GM12878 (cell line): ENCODE measurements around the gene GLS. TPM values are rescaled to one million over a fixed set of nuclear protein-coding genes. Genes with fewer than 3 reads are reported as not detected.

ENCODE experiments used
- ATAC-seq: fragments of 200-7000 bp; cut with Tn5 transposase; 3 replicates; pipeline ENCODE4 v1.9.1; 2020; ENCODE audit warnings: mild to moderate bottlenecking, moderate library complexity
- BruUV-seq: library from RNA; stranded (reverse); fragments of 400-500 nt; replicated peaks from 2 replicates; lab custom pipeline; 2021; lab: Mats Ljungman, UMichigan
- CTCF ChIA-PET: fragments of 300-600 bp; sonication (Branson Sonifier 250); formaldehyde crosslinking; extraction: SDS; loops from one replicate; lab custom pipeline; 2021; ENCODE audit warnings: inconsistent platforms; lab: Yijun Ruan, JAX
- POLR2A ChIA-PET: fragments of 350-600 bp; formaldehyde crosslinking; extraction: SDS; loops from one replicate; lab custom pipeline; 2021; ENCODE audit warnings: inconsistent platforms; lab: Charles Lee
- RAD21 ChIA-PET: fragments of 300-600 bp; sonication (Branson Sonifier 250); formaldehyde crosslinking; loops from one replicate; lab custom pipeline; 2023; ENCODE audit warnings: antibody characterized with exemption; ENCODE audit not compliant: unreplicated experiment; lab: Charles Lee
- SMC1A ChIA-PET: fragments of 300-600 bp; sonication (Branson Sonifier 250); formaldehyde crosslinking; loops from one replicate; lab custom pipeline; 2023; ENCODE audit not compliant: unreplicated experiment, uncharacterized antibody; lab: Charles Lee
- DNase-seq: peaks from one replicate; pipeline ENCODE4 v3.0.0-alpha.2; 2011; ENCODE audit warnings: low read depth, low spot score
- FAIRE-seq: peaks from 3 replicates; lab custom pipeline; 2011; peaks lifted over from hg19 to GRCh38; lab: Jason Lieb, UNC
- H2AFZ ChIP-seq: 2 replicates; pipeline ENCODE4 v1.6.0; 2011; ENCODE audit warnings: low read depth, low read length, control low read depth; ENCODE audit not compliant: control insufficient read depth
- H3K27ac ChIP-seq: 2 replicates; pipeline ENCODE4 v1.5.1; 2011; ENCODE audit warnings: control low read depth; ENCODE audit not compliant: control insufficient read depth, insufficient read depth
- H3K27me3 ChIP-seq, 2 experiments: replicated peaks in 1 of 2; 2 replicates each; pipeline versions ENCODE4 v1.6.0 to v1.6.1; 2011; ENCODE audit warnings: low read length in 1 of 2; ENCODE audit not compliant: control insufficient read depth in 2 of 2, insufficient read depth in 2 of 2
- H3K36me3 ChIP-seq, 2 experiments: 2 replicates each; pipeline ENCODE4 v1.5.1; 2011; ENCODE audit warnings: low read length in 1 of 2; ENCODE audit not compliant: control insufficient read depth in 2 of 2, insufficient read depth in 2 of 2
- H3K4me1 ChIP-seq: 2 replicates; pipeline ENCODE4 v1.6.1; 2011; ENCODE audit warnings: mild to moderate bottlenecking, low read length, moderate library complexity, mixed read lengths; ENCODE audit not compliant: control insufficient read depth, insufficient read depth
- H3K4me2 ChIP-seq: 2 replicates; pipeline ENCODE4 v1.6.0; 2011; ENCODE audit warnings: control low read depth; ENCODE audit not compliant: control insufficient read depth, insufficient read depth
- H3K4me3 ChIP-seq: fragments of 200-600 bp; sonication (generic); 2 replicates; pipeline ENCODE4 v1.5.1; 2016
- H3K79me2 ChIP-seq: 2 replicates; pipeline ENCODE4 v1.6.0; 2011; ENCODE audit warnings: low read length; ENCODE audit not compliant: control insufficient read depth, insufficient read depth
- H3K9ac ChIP-seq: 2 replicates; pipeline ENCODE4 v1.8.0; 2011; ENCODE audit warnings: low read length, control low read depth, mixed read lengths; ENCODE audit not compliant: control insufficient read depth, insufficient read depth
- H3K9me3 ChIP-seq: replicated peaks from 3 replicates; pipeline ENCODE4 v1.5.1; 2011; ENCODE audit warnings: mild to moderate bottlenecking, low read length; ENCODE audit not compliant: control insufficient read depth, insufficient read depth
- H4K20me1 ChIP-seq: 2 replicates; pipeline ENCODE4 v1.6.0; 2011; ENCODE audit not compliant: control insufficient read depth, insufficient read depth
- ETV6 ChIP-seq, 2 experiments: fragments of 450-650 bp in 1 of 2; IDR thresholded peaks in 1 of 2; conservative IDR thresholded peaks in 1 of 2; 2 replicates each; pipeline ENCODE4 v1.6.1; 2014; ENCODE audit warnings: antibody characterized with exemption in 1 of 2, borderline replicate concordance in 1 of 2, low read depth in 1 of 2, mild to moderate bottlenecking in 1 of 2, moderate library complexity in 1 of 2
- PML ChIP-seq: IDR thresholded peaks from 2 replicates; pipeline ENCODE4 v1.6.1; 2012; ENCODE audit warnings: low read length, inconsistent platforms
- POU2F2 ChIP-seq: IDR thresholded peaks from 3 replicates; pipeline ENCODE4 v1.6.1; 2011; ENCODE audit warnings: low read depth, mild to moderate bottlenecking, low read length, borderline replicate concordance
- RFX5 ChIP-seq: IDR thresholded peaks from 2 replicates; pipeline ENCODE4 v1.6.1; 2011; ENCODE audit warnings: low read depth, low read length, improper control_type of control experiment
- TBL1XR1 ChIP-seq: IDR thresholded peaks from 2 replicates; pipeline ENCODE4 v1.6.1; 2012; ENCODE audit warnings: low read depth, low read length, improper control_type of control experiment
- YBX1 ChIP-seq: fragments of 450-650 bp; IDR thresholded peaks from 2 replicates; pipeline ENCODE4 v1.6.1; 2016; ENCODE audit warnings: antibody characterized with exemption
- WGBS: methylation state at CpG from one replicate; pipeline ENCODE4 v1.1.6; 2016; ENCODE audit warnings: low lambda C conversion rate; ENCODE audit not compliant: insufficient replicate concordance, insufficient coverage; ENCODE audit errors: missing lambda C conversion rate; 5-methylcytosine and 5-hydroxymethylcytosine counted together
- in situ Hi-C: fragments of 300-500 bp; cut with MboI; formaldehyde crosslinking; loops from 9 replicates; pipeline ENCODE4 v1.14.3; 2018; ENCODE audit warnings: mixed read lengths
- intact Hi-C: fragments of 100-400 bp; cut with micrococcal nuclease; formaldehyde crosslinking; loops from one replicate; pipeline ENCODE4 v1.14.2; 2022; ENCODE audit not compliant: unreplicated experiment
- polyA plus RNA-seq, 11 experiments: library from polyadenylated mRNA; depleted of rRNA in 4 of 11; unstranded in 6 of 11; stranded (reverse) in 5 of 11; fragments of >200 nt; fragmentation: Nextera tagmentation in 4 of 11; fragmentation: Illumina TruSeq in 1 of 11; extraction: Ambion mirVana in 4 of 11; extraction: Trizol in 1 of 11; gene quantifications; 1 replicate in 1 of 11; 2 replicates in 10 of 11; pipeline versions ENCODE4 v1.2.1 to v1.2.3, GENCODE V29; 2011 to 2016; ENCODE audit warnings: inconsistent platforms in 2 of 11, missing spikeins in 2 of 11, low read depth in 1 of 11
- total RNA-seq, 4 experiments: library from RNA; depleted of rRNA in 3 of 4; stranded (reverse); fragments of >200 nt in 3 of 4; fragmentation: Illumina TruSeq in 1 of 4; extraction: Trizol in 1 of 4; gene quantifications; 2 replicates each; pipeline versions ENCODE4 v1.2.1 to v1.2.3, GENCODE V29; 2013 to 2021
- TF ChIP-seq, protein P1 (sequence below): IDR thresholded peaks from 2 replicates; pipeline ENCODE4 v1.6.1; 2011; ENCODE audit warnings: borderline replicate concordance, low read depth, mild to moderate bottlenecking, moderate library complexity, mixed read lengths, low read length; ENCODE audit not compliant: insufficient read depth; ENCODE audit errors: extremely low read length
- TF ChIP-seq, protein P2 (sequence below): fragments of 450-650 bp; formaldehyde crosslinking; IDR thresholded peaks from 2 replicates; pipeline ENCODE4 v1.5.0; 2022; ENCODE audit warnings: mild to moderate bottlenecking, missing genetic modification characterization
- TF ChIP-seq, protein P3 (sequence below): IDR thresholded peaks from 2 replicates; pipeline ENCODE4 v1.6.1; 2012; ENCODE audit warnings: mild to moderate bottlenecking, low read depth, low read length
- TF ChIP-seq, protein P4 (sequence below): fragments of 450-650 bp; IDR thresholded peaks from 2 replicates; pipeline ENCODE4 v1.6.1; 2017; ENCODE audit warnings: mild to moderate bottlenecking, low read depth, inconsistent platforms; ENCODE audit not compliant: poor library complexity, severe bottlenecking
- TF ChIP-seq, protein P5 (sequence below): IDR thresholded peaks from 2 replicates; pipeline ENCODE4 v1.6.1; 2012; ENCODE audit warnings: low read depth, low read length, improper control_type of control experiment

GLS gene
- total and polyA plus RNA-seq, 10 of the 15 experiments (the other 5 are each of a cell fraction or from before 2014, with no cell fraction given): 15.7 to 145 (median 70.8) TPM

DNA sequence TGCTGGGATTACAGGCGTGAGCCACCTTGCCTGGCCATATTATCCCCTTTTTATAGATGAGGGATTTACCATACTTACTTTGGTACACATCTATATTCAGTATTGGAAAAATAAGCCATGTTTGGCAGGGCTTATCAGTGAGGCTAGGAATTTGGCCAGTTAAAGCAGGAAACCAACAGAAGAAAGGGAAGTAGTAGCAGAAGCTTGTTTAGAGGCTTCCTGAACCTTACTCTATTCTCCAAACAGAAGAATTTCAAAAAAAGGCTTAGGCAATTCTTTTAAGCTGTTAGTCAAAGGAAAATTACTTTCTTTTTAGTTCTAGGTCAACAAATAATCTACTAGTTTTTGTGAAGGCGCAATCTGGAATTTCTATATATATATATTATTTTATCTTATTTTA is 3.2 kb upstream of the GLS start:
- H4K20me1 ChIP-seq: no peaks in the 10 kb centered on the region
- peaks cover 6% of the 10 kb centered on the region; the same call in 1 of the 2 replicates for H3K4me1 ChIP-seq
- H3K9me3 ChIP-seq: no peaks in the 10 kb centered on the region; the same call in 2 of the 3 replicates
- ChIA-PET CTCF (interaction anchor here (0.9 to 1.6 kb wide), 4 partner anchors 15 to 97 kb away, joined by 3 to 4 read pairs (median 4); no protein-coding TSS in a partner anchor), SMC1A (interaction anchor here (1.1 to 3.1 kb wide), 5 partner anchors 11 to 169 kb away, joined by 3 to 14 read pairs (median 4); no protein-coding TSS in a partner anchor), RAD21 (interaction anchor here (1.1 to 1.4 kb wide), 2 partner anchors 27 to 175 kb away, joined by 3 to 4 read pairs; no protein-coding TSS in a partner anchor), POLR2A (interaction anchor here (0.6 to 0.7 kb wide), 2 partner anchors 67 to 660 kb away, joined by 3 read pairs; no protein-coding TSS in a partner anchor)
- no peak overlapping the region for H3K4me2 ChIP-seq
- peaks cover 24% of the 10 kb centered on the region for H3K79me2 ChIP-seq
- BruUV-seq: no TSS peak
- H3K9ac ChIP-seq: no peak overlapping the region
- in situ Hi-C loops: loop anchor here (25.0 kb wide), 1 partner anchor 785 kb away; no protein-coding TSS in a partner anchor
- ATAC-seq: no peak
- no peak for FAIRE-seq
- no peak overlapping the region for H3K27ac ChIP-seq
- 95% methylated on average over 2 of the region's 2 CpGs for WGBS
- no peaks in the 10 kb centered on the region for H3K36me3 ChIP-seq
- H3K27me3 ChIP-seq: no peaks in the 10 kb centered on the region
- DNase-seq: no peak
- no peak overlapping the region for H3K4me3 ChIP-seq
- intact Hi-C loops: no loop called here
- no peak overlapping the region for H2AFZ ChIP-seq
- TF ChIP-seq TBL1XR1 (no peak), ETV6 (conservative IDR thresholded peaks at IDR 0.05 in 1 of 2, IDR thresholded peaks at IDR 0.05 in 1 of 2; ENCODE audit: borderline replicate concordance in 1 of 2, low read depth in 1 of 2) (no peak), POU2F2 (no peak), RFX5 (no peak), PML (no peak), YBX1 (no peak)
- TF ChIP-seq, protein P1, sequence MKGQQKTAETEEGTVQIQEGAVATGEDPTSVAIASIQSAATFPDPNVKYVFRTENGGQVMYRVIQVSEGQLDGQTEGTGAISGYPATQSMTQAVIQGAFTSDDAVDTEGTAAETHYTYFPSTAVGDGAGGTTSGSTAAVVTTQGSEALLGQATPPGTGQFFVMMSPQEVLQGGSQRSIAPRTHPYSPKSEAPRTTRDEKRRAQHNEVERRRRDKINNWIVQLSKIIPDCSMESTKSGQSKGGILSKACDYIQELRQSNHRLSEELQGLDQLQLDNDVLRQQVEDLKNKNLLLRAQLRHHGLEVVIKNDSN: no peak
- TF ChIP-seq, protein P2, sequence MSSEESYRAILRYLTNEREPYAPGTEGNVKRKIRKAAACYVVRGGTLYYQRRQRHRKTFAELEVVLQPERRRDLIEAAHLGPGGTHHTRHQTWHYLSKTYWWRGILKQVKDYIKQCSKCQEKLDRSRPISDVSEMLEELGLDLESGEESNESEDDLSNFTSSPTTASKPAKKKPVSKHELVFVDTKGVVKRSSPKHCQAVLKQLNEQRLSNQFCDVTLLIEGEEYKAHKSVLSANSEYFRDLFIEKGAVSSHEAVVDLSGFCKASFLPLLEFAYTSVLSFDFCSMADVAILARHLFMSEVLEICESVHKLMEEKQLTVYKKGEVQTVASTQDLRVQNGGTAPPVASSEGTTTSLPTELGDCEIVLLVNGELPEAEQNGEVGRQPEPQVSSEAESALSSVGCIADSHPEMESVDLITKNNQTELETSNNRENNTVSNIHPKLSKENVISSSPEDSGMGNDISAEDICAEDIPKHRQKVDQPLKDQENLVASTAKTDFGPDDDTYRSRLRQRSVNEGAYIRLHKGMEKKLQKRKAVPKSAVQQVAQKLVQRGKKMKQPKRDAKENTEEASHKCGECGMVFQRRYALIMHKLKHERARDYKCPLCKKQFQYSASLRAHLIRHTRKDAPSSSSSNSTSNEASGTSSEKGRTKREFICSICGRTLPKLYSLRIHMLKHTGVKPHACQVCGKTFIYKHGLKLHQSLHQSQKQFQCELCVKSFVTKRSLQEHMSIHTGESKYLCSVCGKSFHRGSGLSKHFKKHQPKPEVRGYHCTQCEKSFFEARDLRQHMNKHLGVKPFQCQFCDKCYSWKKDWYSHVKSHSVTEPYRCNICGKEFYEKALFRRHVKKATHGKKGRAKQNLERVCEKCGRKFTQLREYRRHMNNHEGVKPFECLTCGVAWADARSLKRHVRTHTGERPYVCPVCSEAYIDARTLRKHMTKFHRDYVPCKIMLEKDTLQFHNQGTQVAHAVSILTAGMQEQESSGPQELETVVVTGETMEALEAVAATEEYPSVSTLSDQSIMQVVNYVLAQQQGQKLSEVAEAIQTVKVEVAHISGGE (CRISPR knock-in tag): no peak
- TF ChIP-seq, protein P3, sequence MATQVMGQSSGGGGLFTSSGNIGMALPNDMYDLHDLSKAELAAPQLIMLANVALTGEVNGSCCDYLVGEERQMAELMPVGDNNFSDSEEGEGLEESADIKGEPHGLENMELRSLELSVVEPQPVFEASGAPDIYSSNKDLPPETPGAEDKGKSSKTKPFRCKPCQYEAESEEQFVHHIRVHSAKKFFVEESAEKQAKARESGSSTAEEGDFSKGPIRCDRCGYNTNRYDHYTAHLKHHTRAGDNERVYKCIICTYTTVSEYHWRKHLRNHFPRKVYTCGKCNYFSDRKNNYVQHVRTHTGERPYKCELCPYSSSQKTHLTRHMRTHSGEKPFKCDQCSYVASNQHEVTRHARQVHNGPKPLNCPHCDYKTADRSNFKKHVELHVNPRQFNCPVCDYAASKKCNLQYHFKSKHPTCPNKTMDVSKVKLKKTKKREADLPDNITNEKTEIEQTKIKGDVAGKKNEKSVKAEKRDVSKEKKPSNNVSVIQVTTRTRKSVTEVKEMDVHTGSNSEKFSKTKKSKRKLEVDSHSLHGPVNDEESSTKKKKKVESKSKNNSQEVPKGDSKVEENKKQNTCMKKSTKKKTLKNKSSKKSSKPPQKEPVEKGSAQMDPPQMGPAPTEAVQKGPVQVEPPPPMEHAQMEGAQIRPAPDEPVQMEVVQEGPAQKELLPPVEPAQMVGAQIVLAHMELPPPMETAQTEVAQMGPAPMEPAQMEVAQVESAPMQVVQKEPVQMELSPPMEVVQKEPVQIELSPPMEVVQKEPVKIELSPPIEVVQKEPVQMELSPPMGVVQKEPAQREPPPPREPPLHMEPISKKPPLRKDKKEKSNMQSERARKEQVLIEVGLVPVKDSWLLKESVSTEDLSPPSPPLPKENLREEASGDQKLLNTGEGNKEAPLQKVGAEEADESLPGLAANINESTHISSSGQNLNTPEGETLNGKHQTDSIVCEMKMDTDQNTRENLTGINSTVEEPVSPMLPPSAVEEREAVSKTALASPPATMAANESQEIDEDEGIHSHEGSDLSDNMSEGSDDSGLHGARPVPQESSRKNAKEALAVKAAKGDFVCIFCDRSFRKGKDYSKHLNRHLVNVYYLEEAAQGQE: no peak
- TF ChIP-seq, protein P4, sequence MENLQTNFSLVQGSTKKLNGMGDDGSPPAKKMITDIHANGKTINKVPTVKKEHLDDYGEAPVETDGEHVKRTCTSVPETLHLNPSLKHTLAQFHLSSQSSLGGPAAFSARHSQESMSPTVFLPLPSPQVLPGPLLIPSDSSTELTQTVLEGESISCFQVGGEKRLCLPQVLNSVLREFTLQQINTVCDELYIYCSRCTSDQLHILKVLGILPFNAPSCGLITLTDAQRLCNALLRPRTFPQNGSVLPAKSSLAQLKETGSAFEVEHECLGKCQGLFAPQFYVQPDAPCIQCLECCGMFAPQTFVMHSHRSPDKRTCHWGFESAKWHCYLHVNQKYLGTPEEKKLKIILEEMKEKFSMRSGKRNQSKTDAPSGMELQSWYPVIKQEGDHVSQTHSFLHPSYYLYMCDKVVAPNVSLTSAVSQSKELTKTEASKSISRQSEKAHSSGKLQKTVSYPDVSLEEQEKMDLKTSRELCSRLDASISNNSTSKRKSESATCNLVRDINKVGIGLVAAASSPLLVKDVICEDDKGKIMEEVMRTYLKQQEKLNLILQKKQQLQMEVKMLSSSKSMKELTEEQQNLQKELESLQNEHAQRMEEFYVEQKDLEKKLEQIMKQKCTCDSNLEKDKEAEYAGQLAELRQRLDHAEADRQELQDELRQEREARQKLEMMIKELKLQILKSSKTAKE: no peak
- TF ChIP-seq, protein P5, sequence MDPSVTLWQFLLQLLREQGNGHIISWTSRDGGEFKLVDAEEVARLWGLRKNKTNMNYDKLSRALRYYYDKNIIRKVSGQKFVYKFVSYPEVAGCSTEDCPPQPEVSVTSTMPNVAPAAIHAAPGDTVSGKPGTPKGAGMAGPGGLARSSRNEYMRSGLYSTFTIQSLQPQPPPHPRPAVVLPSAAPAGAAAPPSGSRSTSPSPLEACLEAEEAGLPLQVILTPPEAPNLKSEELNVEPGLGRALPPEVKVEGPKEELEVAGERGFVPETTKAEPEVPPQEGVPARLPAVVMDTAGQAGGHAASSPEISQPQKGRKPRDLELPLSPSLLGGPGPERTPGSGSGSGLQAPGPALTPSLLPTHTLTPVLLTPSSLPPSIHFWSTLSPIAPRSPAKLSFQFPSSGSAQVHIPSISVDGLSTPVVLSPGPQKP: no peak
